NOMO-1 treated with dmso at 0.1 percent for 144 hours (cell line): ENCODE results near the gene OR2D3.
"Not testable (repeated sequence)": the region's sequence is repeated elsewhere in the genome, so short reads cannot be mapped to it uniquely, and the experiment has no call there.

Experiments
- DNase-seq: peaks from one replicate; lab custom pipeline; 2025; ENCODE audit not compliant: unreplicated experiment; lab: John Stamatoyannopoulos, UW

OR2D3 gene

GRCh38 chr11:6920702-6921101, at the start of gene OR2D3:
Gene OR2D3, plus strand, starts transcription at chr11:6921002. Its CDS starts 0 bp downstream, at chr11:6921002.
- DNase-seq, result no peak

GRCh38 chr11:6871278-6871677, 49.5 kb upstream of the OR2D3 start:
- DNase-seq, result no peak

GRCh38 chr11:6875761-6876160, 45.0 kb upstream of the OR2D3 start:
- no peak for DNase-seq

GRCh38 chr11:6876325-6876724, 44.5 kb upstream of the OR2D3 start, which contains the start of gene OR10A4:
Gene OR10A4, plus strand, starts transcription at chr11:6876625. Its CDS starts 23 bp downstream, at chr11:6876648.
- DNase-seq, result no peak

- no peak for DNase-seq
Observed at GRCh38 chr11:6876914-6877313, 43.9 kb upstream of the OR2D3 start.

GRCh38 chr11:6882751-6883150, 38.1 kb upstream of the OR2D3 start:
- DNase-seq, result no peak

- DNase-seq, result not testable (repeated sequence)
Observed at GRCh38 chr11:6887711-6888110, 33.1 kb upstream of the OR2D3 start.

- no peak for DNase-seq
Observed at GRCh38 chr11:6888830-6889229, 32.0 kb upstream of the OR2D3 start.

GRCh38 chr11:6889835-6890234, 31.0 kb upstream of the OR2D3 start:
- no peak for DNase-seq

GRCh38 chr11:6892400-6892799, 28.4 kb upstream of the OR2D3 start, which contains the start of gene OR2D2:
Gene OR2D2, minus strand, starts transcription at chr11:6892500. Its CDS starts 0 bp downstream, at chr11:6892500.
- no peak for DNase-seq

GRCh38 chr11:6894097-6894496, 26.7 kb upstream of the OR2D3 start:
- no peak for DNase-seq

- no peak for DNase-seq
Observed at GRCh38 chr11:6895010-6895409, 25.8 kb upstream of the OR2D3 start.

- no peak for DNase-seq
Observed at GRCh38 chr11:6898911-6899310, 21.9 kb upstream of the OR2D3 start.

- DNase-seq, result no peak
Observed at GRCh38 chr11:6900327-6900999, 20.3 kb upstream of the OR2D3 start.

GRCh38 chr11:6904804-6905203, 16.0 kb upstream of the OR2D3 start:
- DNase-seq, result not testable (repeated sequence)

GRCh38 chr11:6911378-6911777, 9.4 kb upstream of the OR2D3 start:
- no peak for DNase-seq

- no peak for DNase-seq
Observed at GRCh38 chr11:6911948-6912347, 8.9 kb upstream of the OR2D3 start.

GRCh38 chr11:6919698-6920097, 1.1 kb upstream of the OR2D3 start:
- no peak for DNase-seq

GRCh38 chr11:6925007-6925577, 4.3 kb downstream of the OR2D3 start:
- DNase-seq, result no peak

- DNase-seq, result no peak
Observed at GRCh38 chr11:6925636-6926207, 4.9 kb downstream of the OR2D3 start.

- peak; percentile 15 for DNase-seq
Observed at GRCh38 chr11:6926208-6927029, 5.6 kb downstream of the OR2D3 start, which contains the start of gene ZNF215. Gene ZNF215, plus strand, starts transcription at chr11:6926426. Its CDS starts 5,847 bp downstream, at chr11:6932273.
